ENCODE results near the gene POU3F3.

Gene POU3F3

GRCh38 chr2:104866883-104867812, 13.2 kb downstream of the POU3F3 start:
- no peak overlapping the region for H3K4me3 ChIP-seq (ENCODE audit: low read depth, low read length)
- TF ChIP-seq CTCF (IDR thresholded peaks at IDR 0.05; ENCODE audit: borderline replicate concordance, insufficient read depth, low read depth, low read length), result no peak

GRCh38 chr2:104867813-104868504, 14.0 kb downstream of the POU3F3 start:
- no peak for TF ChIP-seq CTCF (IDR thresholded peaks at IDR 0.05; ENCODE audit: borderline replicate concordance, insufficient read depth, low read depth, low read length)
- H3K4me3 ChIP-seq (ENCODE audit: low read depth, low read length), result no peak overlapping the region

- no peak for TF ChIP-seq CTCF (IDR thresholded peaks at IDR 0.05; ENCODE audit: borderline replicate concordance, insufficient read depth, low read depth, low read length)
- H3K4me3 ChIP-seq (ENCODE audit: low read depth, low read length), result no peak overlapping the region
These were observed 14.6 kb downstream of the POU3F3 start for GRCh38 chr2:104868505-104868866.

- no peak overlapping the region for H3K4me3 ChIP-seq (ENCODE audit: low read depth, low read length)
- TF ChIP-seq CTCF (IDR thresholded peaks at IDR 0.05; ENCODE audit: borderline replicate concordance, insufficient read depth, low read depth, low read length), result no peak
These were observed 16.4 kb downstream of the POU3F3 start for GRCh38 chr2:104870100-104870975.

GRCh38 chr2:104871649-104871971, 17.7 kb downstream of the POU3F3 start:
- H3K4me3 ChIP-seq (ENCODE audit: low read depth, low read length), result no peak overlapping the region

More at GRCh38 chr2:104871649-104871971, 17.7 kb downstream of the POU3F3 start:
- TF ChIP-seq CTCF (IDR thresholded peaks at IDR 0.05; ENCODE audit: borderline replicate concordance, insufficient read depth, low read depth, low read length), result no peak
